Activated T-helper 9 cell treated with anti-CD3 and anti-CD28 coated beads, Interleukin-2, amount 50 U/mL, for 16 hours (primary cell): ENCODE results near the gene TTBK2.

ENCODE experiments used
- DNase-seq: peaks from one replicate; pipeline ENCODE4 v3.0.0-alpha.2; 2020; ENCODE audit warnings: low read depth

Gene TTBK2

DNA sequence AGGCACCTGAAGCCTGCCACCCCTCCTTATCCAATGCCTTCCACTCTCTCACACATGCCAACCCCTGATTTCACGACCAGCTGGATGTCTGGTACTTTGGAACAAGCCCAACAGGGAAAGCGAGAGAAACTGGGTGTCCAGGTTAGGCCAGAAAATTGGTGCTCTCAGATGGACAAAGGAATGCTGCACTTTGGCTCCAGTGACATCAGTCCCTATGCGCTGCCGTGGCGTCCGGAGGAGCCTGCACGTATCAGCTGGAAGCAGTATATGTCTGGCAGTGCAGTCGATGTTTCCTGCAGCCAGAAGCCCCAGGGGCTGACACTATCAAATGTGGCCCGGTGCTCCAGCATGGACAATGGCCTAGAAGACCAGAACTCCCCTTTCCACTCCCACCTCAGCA is 228.8 kb downstream of the TTBK2 start:
- DNase-seq: no peak

DNA sequence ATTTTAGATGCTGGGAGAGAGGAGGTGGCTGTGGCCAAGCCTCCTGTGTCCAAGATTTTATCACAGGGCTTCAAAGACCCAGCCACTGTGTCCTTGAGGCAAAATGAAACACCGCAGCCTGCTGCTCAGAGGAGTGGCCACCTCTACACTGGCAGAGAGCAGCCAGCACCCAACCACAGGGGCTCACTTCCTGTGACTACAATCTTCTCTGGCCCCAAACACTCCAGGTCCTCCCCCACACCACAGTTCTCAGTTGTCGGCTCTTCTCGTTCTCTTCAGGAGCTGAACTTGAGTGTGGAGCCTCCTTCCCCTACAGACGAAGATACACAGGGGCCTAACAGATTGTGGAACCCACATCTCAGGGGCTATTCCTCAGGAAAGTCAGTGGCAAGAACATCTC is 229.3 kb downstream of the TTBK2 start:
- DNase-seq: no peak
